HG03520 (cell line): ENCODE measurements around the gene FAM13B.
A peak's percentile ranks its signal among the peaks of the same experiment; 100 is the strongest.
"Not testable (repeated sequence)": the region's sequence is repeated elsewhere in the genome, so short reads cannot be mapped to it uniquely, and the experiment has no call there.

Source experiments
- ATAC-seq: cut with Tn5 transposase; IDR thresholded peaks from one replicate; pipeline ENCODE4 v1.9.1; 2021; ENCODE audit warnings: mild to moderate bottlenecking, moderate library complexity; ENCODE audit not compliant: unreplicated experiment

The FAM13B gene

GRCh38 chr5:138035605-138036537, 3.0 kb upstream of the FAM13B start:
- peak; percentile 38 for ATAC-seq

GRCh38 chr5:138033907-138034306, 1.0 kb upstream of the FAM13B start:
- no peak for ATAC-seq

- ATAC-seq = peak; percentile 1
These were observed 518 bp upstream of the FAM13B start for GRCh38 chr5:138033386-138033808.

- peak; percentile 34 for ATAC-seq
These were observed 779 bp downstream of the FAM13B start for GRCh38 chr5:138032028-138032571.

- ATAC-seq = no peak
These were observed 2.9 kb downstream of the FAM13B start for GRCh38 chr5:138029944-138030343.

GRCh38 chr5:138029501-138029900, 3.4 kb downstream of the FAM13B start:
- no peak for ATAC-seq

- ATAC-seq = no peak
These were observed 3.9 kb downstream of the FAM13B start for GRCh38 chr5:138028971-138029365.

- ATAC-seq = not testable (repeated sequence)
These were observed 4.5 kb downstream of the FAM13B start for GRCh38 chr5:138028262-138028970.

- ATAC-seq = not testable (repeated sequence)
These were observed 6.1 kb downstream of the FAM13B start for GRCh38 chr5:138026793-138027192.

- ATAC-seq = no peak
These were observed 7.6 kb downstream of the FAM13B start for GRCh38 chr5:138025285-138025684.

GRCh38 chr5:138024117-138024516, 8.8 kb downstream of the FAM13B start:
- no peak for ATAC-seq

GRCh38 chr5:138022912-138023311, 10.0 kb downstream of the FAM13B start:
- ATAC-seq = no peak

GRCh38 chr5:138021771-138022170, 11.1 kb downstream of the FAM13B start:
- ATAC-seq = no peak

- ATAC-seq = no peak
These were observed 14.0 kb downstream of the FAM13B start for GRCh38 chr5:138018849-138019248.

- ATAC-seq = no peak
These were observed 17.0 kb downstream of the FAM13B start for GRCh38 chr5:138015916-138016315.

- no peak for ATAC-seq
These were observed 20.9 kb downstream of the FAM13B start for GRCh38 chr5:138011991-138012390.

GRCh38 chr5:138000102-138000723, 32.7 kb downstream of the FAM13B start:
- no peak for ATAC-seq

- peak; percentile 76 for ATAC-seq
These were observed 35.1 kb downstream of the FAM13B start for GRCh38 chr5:137997726-137998213.

- ATAC-seq = no peak
These were observed 37.1 kb downstream of the FAM13B start for GRCh38 chr5:137995749-137996128.

GRCh38 chr5:137995077-137995748, 37.7 kb downstream of the FAM13B start:
- ATAC-seq = no peak
